K562 (cell line): ENCODE data around the gene MRPS31. TPM values are rescaled to one million over a fixed set of nuclear protein-coding genes. Genes with fewer than 3 reads are reported as not detected.
"Not testable (repeated sequence)": the region's sequence is repeated elsewhere in the genome, so short reads cannot be mapped to it uniquely, and the experiment has no call there.

Experiments
- ATAC-seq: fragments of 200-7000 bp; cut with Tn5 transposase; 3 replicates; pipeline ENCODE4 v1.9.1; 2020; ENCODE audit warnings: moderate library complexity
- BruUV-seq: library from RNA; stranded (reverse); fragments of 400-500 nt; replicated peaks from 2 replicates; lab custom pipeline; 2021; lab: Mats Ljungman, UMichigan
- CTCF ChIA-PET: fragments of 300-600 bp; formaldehyde crosslinking; extraction: SDS; loops from one replicate; lab custom pipeline; 2021; ENCODE audit warnings: low intra/inter-chr PET ratio; lab: Yijun Ruan, JAX
- POLR2A ChIA-PET: fragments of 300-600, 350-650 bp; sonication (Branson Sonifier 250); formaldehyde crosslinking; extraction: SDS; loops from one replicate; lab custom pipeline; 2021; ENCODE audit warnings: antibody characterized with exemption, inconsistent platforms; lab: Yijun Ruan, JAX
- DNase-seq, 4 experiments: peaks; one replicate each; pipeline versions ENCODE4 v3.0.0 to v3.0.0-alpha.2; 2011 to 2018; ENCODE audit warnings: low spot score in 3 of 4, mixed read lengths in 3 of 4; ENCODE audit errors: extremely low read depth in 1 of 4
- FAIRE-seq: peaks from 2 replicates; lab custom pipeline; 2011; peaks lifted over from hg19 to GRCh38; lab: Jason Lieb, UNC
- H2AFZ ChIP-seq: 2 replicates; pipeline ENCODE4 v1.6.0; 2011; ENCODE audit warnings: low read depth, low read length, control low read depth, inconsistent platforms
- H3K27ac ChIP-seq: fragments of 200-600 bp; 3 replicates; pipeline ENCODE4 v1.8.0; 2011; ENCODE audit warnings: low read depth, mild to moderate bottlenecking, control low read depth, inconsistent platforms, low read length, moderate library complexity, mixed read lengths; ENCODE audit errors: extremely low read depth
- H3K27me3 ChIP-seq, 2 experiments: fragments of 300-600 bp in 1 of 2; 2 replicates in 1 of 2; 3 replicates in 1 of 2; pipeline versions ENCODE4 v1.6.0 to v1.8.0; 2011; ENCODE audit warnings: inconsistent platforms in 2 of 2, low read length in 2 of 2, mild to moderate bottlenecking in 1 of 2, mixed read lengths in 1 of 2, moderate library complexity in 1 of 2; ENCODE audit not compliant: control insufficient read depth in 2 of 2, insufficient read depth in 2 of 2
- H3K36me3 ChIP-seq: fragments of 300-600 bp; 3 replicates; pipeline ENCODE4 v1.8.0; 2011; ENCODE audit warnings: mild to moderate bottlenecking, low read length, inconsistent platforms; ENCODE audit not compliant: control insufficient read depth, insufficient read depth
- H3K4me1 ChIP-seq, 2 experiments: fragments of 200-600 bp in 1 of 2; replicated peaks in 1 of 2; 2 replicates in 1 of 2; 3 replicates in 1 of 2; pipeline versions ENCODE4 v1.5.1 to v1.8.0; 2011; ENCODE audit warnings: inconsistent platforms in 2 of 2, low read length in 2 of 2, mild to moderate bottlenecking in 1 of 2, mixed read lengths in 1 of 2, moderate library complexity in 1 of 2; ENCODE audit not compliant: control insufficient read depth in 2 of 2, insufficient read depth in 2 of 2
- H3K4me2 ChIP-seq: 2 replicates; pipeline ENCODE4 v1.6.1; 2011; ENCODE audit warnings: low read length, control low read depth, inconsistent platforms, mixed read lengths; ENCODE audit not compliant: insufficient read depth
- H3K4me3 ChIP-seq: fragments of 200-600 bp; sonication (generic), shearing (Covaris generic); 2 replicates; pipeline ENCODE4 v1.5.1; 2016; ENCODE audit warnings: control low read depth, inconsistent platforms
- H3K79me2 ChIP-seq: fragments of 200-600 bp; 3 replicates; pipeline ENCODE4 v1.8.0; 2011; ENCODE audit warnings: low read length, inconsistent platforms; ENCODE audit not compliant: control insufficient read depth, insufficient read depth
- H3K9ac ChIP-seq, 2 experiments: 2 replicates each; pipeline versions ENCODE4 v1.6.0 to v1.6.1; 2011; ENCODE audit warnings: low read depth in 2 of 2, low read length in 2 of 2, control low read depth in 1 of 2, inconsistent platforms in 1 of 2, mild to moderate bottlenecking in 1 of 2, mixed read lengths in 1 of 2; ENCODE audit not compliant: insufficient read depth in 1 of 2
- H3K9me1 ChIP-seq: one replicate; pipeline ENCODE4 v1.6.0; 2011; ENCODE audit warnings: inconsistent platforms, mild to moderate bottlenecking, low read length, moderate library complexity; ENCODE audit not compliant: control insufficient read depth, insufficient read depth
- H3K9me3 ChIP-seq: replicated peaks from 2 replicates; pipeline ENCODE4 v1.5.1; 2011; ENCODE audit warnings: low read depth, low read length, inconsistent platforms; ENCODE audit not compliant: control insufficient read depth, insufficient read depth
- H4K20me1 ChIP-seq: replicated peaks from 2 replicates; pipeline ENCODE4 v1.6.1; 2011; ENCODE audit warnings: low read length, inconsistent platforms, mixed read lengths; ENCODE audit not compliant: control insufficient read depth, insufficient read depth
- NFIX ChIP-seq: fragments of 250-450 bp; sonication (Bioruptor Pico); IDR thresholded peaks from 2 replicates; pipeline ENCODE4 v1.4.0; 2020; ENCODE audit warnings: low read depth, mild to moderate bottlenecking, moderate library complexity
- ZNF184 ChIP-seq: sonication (generic); formaldehyde crosslinking; IDR thresholded peaks from 2 replicates; pipeline ENCODE4 v1.5.0; 2020; ENCODE audit warnings: missing genetic modification reagents
- ZNF212 ChIP-seq: fragments of 450-650 bp; formaldehyde crosslinking; IDR thresholded peaks from 2 replicates; pipeline ENCODE4 v1.4.0; 2020; ENCODE audit warnings: mild to moderate bottlenecking
- ZNF507 ChIP-seq: conservative IDR thresholded peaks from 2 replicates; pipeline ENCODE4 v1.6.1; 2017; ENCODE audit warnings: missing genetic modification characterization, missing compliant biosample characterization
- WGBS: fragments of 100-300 bp; shearing (Covaris generic); methylation state at CpG from one replicate; pipeline ENCODE4 v1.1.6; 2016; ENCODE audit warnings: low coverage, mixed read lengths; ENCODE audit not compliant: insufficient coverage; ENCODE audit errors: missing lambda C conversion rate; 5-methylcytosine and 5-hydroxymethylcytosine counted together
- in situ Hi-C: fragments of 300-500 bp; cut with MboI; formaldehyde crosslinking; loops from 4 replicates; pipeline ENCODE4 v1.15.0; 2018; ENCODE audit warnings: inconsistent platforms, mixed read lengths
- intact Hi-C: fragments of 100-400 bp; cut with micrococcal nuclease; formaldehyde crosslinking; loops from 2 replicates; pipeline ENCODE4 v1.14.2; 2022
- polyA plus RNA-seq, 8 experiments: library from polyadenylated mRNA; depleted of rRNA in 4 of 8; stranded (reverse) in 5 of 8; unstranded in 3 of 8; fragments of >200 nt; fragmentation: Nextera tagmentation in 2 of 8; fragmentation: Illumina TruSeq in 1 of 8; extraction: Ambion mirVana in 2 of 8; extraction: Trizol in 1 of 8; gene quantifications; 2 replicates each; pipeline versions ENCODE4 v1.2.1 to v1.2.3, GENCODE V29; 2011 to 2014; ENCODE audit warnings: inconsistent platforms in 1 of 8, missing spikeins in 1 of 8
- total RNA-seq, 7 experiments: library from RNA; depleted of rRNA in 6 of 7; stranded (reverse); fragments of >200 nt in 6 of 7; fragmentation: Illumina TruSeq in 2 of 7; extraction: Trizol in 2 of 7; gene quantifications; 2 replicates each; pipeline versions ENCODE4 v1.2.1 to v1.2.3, GENCODE V29; 2011 to 2021; ENCODE audit warnings: low replicate concordance in 1 of 7
- TF ChIP-seq, protein P1 (sequence below): fragments of 250-450 bp; sonication (Bioruptor Pico); IDR thresholded peaks from 2 replicates; pipeline ENCODE4 v1.9.0; 2021; ENCODE audit warnings: mild to moderate bottlenecking
- TF ChIP-seq, protein P2 (sequence below): fragments of 450-650 bp; IDR thresholded peaks from 2 replicates; pipeline ENCODE4 v1.6.1; 2017; ENCODE audit warnings: mild to moderate bottlenecking, moderate library complexity

Gene MRPS31
- total and polyA plus RNA-seq, 9 of the 15 experiments (the other 6 are each of a cell fraction or from before 2014, with no cell fraction given): 20.3 to 57.8 (median 37.1) TPM

DNA sequence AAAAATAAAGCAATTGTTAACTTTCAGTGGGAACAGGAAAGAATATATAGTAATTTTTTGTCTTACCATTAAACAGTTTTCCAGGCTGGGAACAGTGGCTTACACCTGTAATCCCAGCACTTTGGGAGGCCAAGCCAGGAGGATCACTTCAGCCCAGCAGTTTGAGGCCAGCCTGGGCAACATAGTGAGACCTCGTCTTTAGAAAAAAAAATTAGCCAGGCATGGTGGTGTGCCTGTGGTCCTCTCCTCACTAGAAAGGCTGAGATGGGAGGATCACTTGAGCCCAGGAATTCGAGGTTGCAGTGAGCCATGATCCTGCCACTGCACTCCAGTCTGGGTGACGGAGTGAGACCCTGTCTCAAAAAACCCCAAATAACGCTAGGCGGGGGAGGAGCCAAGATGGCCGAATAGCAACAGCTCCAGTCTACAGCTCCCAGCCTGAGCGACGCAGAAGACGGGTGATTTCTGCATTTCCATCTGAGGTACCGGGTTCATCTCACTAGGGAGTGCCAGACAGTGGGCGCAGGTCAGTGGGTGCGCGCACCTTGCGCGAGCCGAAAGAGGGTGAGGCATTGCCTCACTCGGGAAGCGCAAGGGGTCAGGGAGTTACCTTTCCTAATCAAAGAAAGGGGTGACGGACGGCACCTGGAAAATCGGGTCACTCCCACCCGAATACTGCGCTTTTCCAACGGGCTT lies 36.3 kb downstream of the MRPS31 start:
- FAIRE-seq, H4K20me1 ChIP-seq, H3K4me2 ChIP-seq, H3K9ac ChIP-seq, ATAC-seq, CTCF ChIA-PET, intact Hi-C loops, H3K4me1 ChIP-seq, H3K79me2 ChIP-seq, POLR2A ChIA-PET, BruUV-seq, H3K27me3 ChIP-seq, H3K4me3 ChIP-seq, H3K36me3 ChIP-seq, H3K9me3 ChIP-seq, H2AFZ ChIP-seq, DNase-seq, H3K9me1 ChIP-seq, H3K27ac ChIP-seq, in situ Hi-C loops: not testable (repeated sequence)
- 85% methylated on average over 3 of the region's 24 CpGs for WGBS

DNA sequence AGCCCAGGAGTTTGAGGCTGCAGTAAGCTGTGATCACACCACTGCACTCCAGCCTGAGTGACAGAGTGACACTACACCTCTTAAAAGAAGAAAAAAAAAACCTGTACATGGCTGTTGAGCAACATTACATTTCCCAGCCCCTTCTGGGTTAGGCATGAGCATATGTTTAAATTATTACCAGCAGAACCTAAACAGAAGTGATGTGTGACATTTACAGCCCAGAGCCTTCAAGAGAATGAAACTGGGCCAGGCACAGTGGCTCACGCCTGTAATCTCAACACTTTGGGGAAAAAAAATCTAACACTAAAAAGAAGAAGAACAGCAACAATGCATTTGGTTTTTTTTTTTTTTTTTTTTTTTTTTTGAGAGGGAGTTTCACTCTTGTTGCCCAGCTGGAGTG lies 38.3 kb downstream of the MRPS31 start:
- ATAC-seq: no peak

More for the DNA sequence above, 38.3 kb downstream of the MRPS31 start:
- Histone ChIP-seq H4K20me1 (no peaks in the 10 kb centered on the region), H3K4me2 (no peak overlapping the region), H3K9me3 (no peaks in the 10 kb centered on the region), H3K36me3 (peaks cover 6% of the 10 kb centered on the region; the same call in 1 of the 3 replicates), H3K4me3 (no peak overlapping the region), H3K4me1 (no peaks in the 10 kb centered on the region), H3K27ac (no peak overlapping the region), H3K9ac (no peak overlapping the region), H2AFZ (no peak overlapping the region), H3K9me1 (no peaks in the 10 kb centered on the region), H3K27me3 (no peaks in the 10 kb centered on the region), H3K79me2 (no peaks in the 10 kb centered on the region)
- no CpG with 5 or more reads among the region's 1 CpG for whole genome bisulfite sequencing
- POLR2A ChIA-PET: no interaction called here
- CTCF ChIA-PET: no interaction called here
- DNase-seq: no peak
- TF ChIP-seq ZNF212 (no peak), ZNF184 (CRISPR knock-in tag) (no peak), NFIX (CRISPR knock-in tag) (no peak), ZNF507 (tag) (no peak)
- TF ChIP-seq, protein P1, sequence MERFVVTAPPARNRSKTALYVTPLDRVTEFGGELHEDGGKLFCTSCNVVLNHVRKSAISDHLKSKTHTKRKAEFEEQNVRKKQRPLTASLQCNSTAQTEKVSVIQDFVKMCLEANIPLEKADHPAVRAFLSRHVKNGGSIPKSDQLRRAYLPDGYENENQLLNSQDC (CRISPR knock-in tag): no peak
- TF ChIP-seq, protein P2, sequence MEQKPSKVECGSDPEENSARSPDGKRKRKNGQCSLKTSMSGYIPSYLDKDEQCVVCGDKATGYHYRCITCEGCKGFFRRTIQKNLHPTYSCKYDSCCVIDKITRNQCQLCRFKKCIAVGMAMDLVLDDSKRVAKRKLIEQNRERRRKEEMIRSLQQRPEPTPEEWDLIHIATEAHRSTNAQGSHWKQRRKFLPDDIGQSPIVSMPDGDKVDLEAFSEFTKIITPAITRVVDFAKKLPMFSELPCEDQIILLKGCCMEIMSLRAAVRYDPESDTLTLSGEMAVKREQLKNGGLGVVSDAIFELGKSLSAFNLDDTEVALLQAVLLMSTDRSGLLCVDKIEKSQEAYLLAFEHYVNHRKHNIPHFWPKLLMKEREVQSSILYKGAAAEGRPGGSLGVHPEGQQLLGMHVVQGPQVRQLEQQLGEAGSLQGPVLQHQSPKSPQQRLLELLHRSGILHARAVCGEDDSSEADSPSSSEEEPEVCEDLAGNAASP: no peak
- in situ Hi-C loops (no loop called here), intact Hi-C loops (no loop called here)
- no TSS peak for BruUV-seq
- FAIRE-seq: no peak
